GM12878 (cell line): ENCODE data around the gene ACOT12. TPM values are rescaled to one million over a fixed set of nuclear protein-coding genes. Genes with fewer than 3 reads are reported as not detected.

Source experiments
- ATAC-seq: fragments of 200-7000 bp; cut with Tn5 transposase; 3 replicates; pipeline ENCODE4 v1.9.1; 2020; ENCODE audit warnings: mild to moderate bottlenecking, moderate library complexity
- BruUV-seq: library from RNA; stranded (reverse); fragments of 400-500 nt; replicated peaks from 2 replicates; lab custom pipeline; 2021; lab: Mats Ljungman, UMichigan
- CTCF ChIA-PET: fragments of 300-600 bp; sonication (Branson Sonifier 250); formaldehyde crosslinking; extraction: SDS; loops from one replicate; lab custom pipeline; 2021; ENCODE audit warnings: inconsistent platforms; lab: Yijun Ruan, JAX
- POLR2A ChIA-PET: fragments of 350-600 bp; formaldehyde crosslinking; extraction: SDS; loops from one replicate; lab custom pipeline; 2021; ENCODE audit warnings: inconsistent platforms; lab: Charles Lee
- RAD21 ChIA-PET: fragments of 300-600 bp; sonication (Branson Sonifier 250); formaldehyde crosslinking; loops from one replicate; lab custom pipeline; 2023; ENCODE audit warnings: antibody characterized with exemption; ENCODE audit not compliant: unreplicated experiment; lab: Charles Lee
- SMC1A ChIA-PET: fragments of 300-600 bp; sonication (Branson Sonifier 250); formaldehyde crosslinking; loops from one replicate; lab custom pipeline; 2023; ENCODE audit not compliant: unreplicated experiment, uncharacterized antibody; lab: Charles Lee
- DNase-seq: peaks from one replicate; pipeline ENCODE4 v3.0.0-alpha.2; 2011; ENCODE audit warnings: low read depth, low spot score
- FAIRE-seq: peaks from 3 replicates; lab custom pipeline; 2011; peaks lifted over from hg19 to GRCh38; lab: Jason Lieb, UNC
- H2AFZ ChIP-seq: 2 replicates; pipeline ENCODE4 v1.6.0; 2011; ENCODE audit warnings: low read depth, low read length, control low read depth; ENCODE audit not compliant: control insufficient read depth
- H3K27ac ChIP-seq: 2 replicates; pipeline ENCODE4 v1.5.1; 2011; ENCODE audit warnings: control low read depth; ENCODE audit not compliant: control insufficient read depth, insufficient read depth
- H3K27me3 ChIP-seq, 2 experiments: replicated peaks in 1 of 2; 2 replicates each; pipeline versions ENCODE4 v1.6.0 to v1.6.1; 2011; ENCODE audit warnings: low read length in 1 of 2; ENCODE audit not compliant: control insufficient read depth in 2 of 2, insufficient read depth in 2 of 2
- H3K36me3 ChIP-seq, 2 experiments: 2 replicates each; pipeline ENCODE4 v1.5.1; 2011; ENCODE audit warnings: low read length in 1 of 2; ENCODE audit not compliant: control insufficient read depth in 2 of 2, insufficient read depth in 2 of 2
- H3K4me1 ChIP-seq: 2 replicates; pipeline ENCODE4 v1.6.1; 2011; ENCODE audit warnings: mild to moderate bottlenecking, low read length, moderate library complexity, mixed read lengths; ENCODE audit not compliant: control insufficient read depth, insufficient read depth
- H3K4me2 ChIP-seq: 2 replicates; pipeline ENCODE4 v1.6.0; 2011; ENCODE audit warnings: control low read depth; ENCODE audit not compliant: control insufficient read depth, insufficient read depth
- H3K4me3 ChIP-seq: fragments of 200-600 bp; sonication (generic); 2 replicates; pipeline ENCODE4 v1.5.1; 2016
- H3K79me2 ChIP-seq: 2 replicates; pipeline ENCODE4 v1.6.0; 2011; ENCODE audit warnings: low read length; ENCODE audit not compliant: control insufficient read depth, insufficient read depth
- H3K9ac ChIP-seq: 2 replicates; pipeline ENCODE4 v1.8.0; 2011; ENCODE audit warnings: low read length, control low read depth, mixed read lengths; ENCODE audit not compliant: control insufficient read depth, insufficient read depth
- H3K9me3 ChIP-seq: replicated peaks from 3 replicates; pipeline ENCODE4 v1.5.1; 2011; ENCODE audit warnings: mild to moderate bottlenecking, low read length; ENCODE audit not compliant: control insufficient read depth, insufficient read depth
- H4K20me1 ChIP-seq: 2 replicates; pipeline ENCODE4 v1.6.0; 2011; ENCODE audit not compliant: control insufficient read depth, insufficient read depth
- CBX5 ChIP-seq: sonication (generic); IDR thresholded peaks from 2 replicates; pipeline ENCODE4 v1.6.1; 2016; ENCODE audit warnings: low read depth, moderate library complexity, mild to moderate bottlenecking, inconsistent platforms
- EGR1 ChIP-seq, 2 experiments: IDR thresholded peaks; 1 replicate in 1 of 2; 2 replicates in 1 of 2; pipeline ENCODE4 v1.6.1; 2011 to 2012; ENCODE audit warnings: low read depth in 2 of 2, low read length in 2 of 2, borderline replicate concordance in 1 of 2, mild to moderate bottlenecking in 1 of 2, moderate library complexity in 1 of 2
- POLR2AphosphoS2 ChIP-seq: IDR thresholded peaks from 2 replicates; pipeline ENCODE4 v1.6.1; 2011; ENCODE audit warnings: low read depth, mild to moderate bottlenecking, low read length, improper control_type of control experiment, moderate library complexity
- SIN3A ChIP-seq: IDR thresholded peaks from 2 replicates; pipeline ENCODE4 v1.6.1; 2012; ENCODE audit warnings: low read depth, low read length, improper control_type of control experiment
- STAT1 ChIP-seq: fragments of 450-650 bp; conservative IDR thresholded peaks from 2 replicates; pipeline ENCODE4 v1.6.1; 2014; ENCODE audit warnings: antibody characterized with exemption, mild to moderate bottlenecking
- WRNIP1 ChIP-seq: IDR thresholded peaks from 2 replicates; pipeline ENCODE4 v1.6.1; 2011; ENCODE audit warnings: low read depth, low read length, improper control_type of control experiment, borderline replicate concordance
- ZNF274 ChIP-seq: IDR thresholded peaks from one replicate; pipeline ENCODE4 v1.8.0; 2011; ENCODE audit not compliant: insufficient read length, insufficient read depth
- ZSCAN29 ChIP-seq: fragments of 450-650 bp; IDR thresholded peaks from 2 replicates; pipeline ENCODE4 v1.6.1; 2017; ENCODE audit warnings: mild to moderate bottlenecking, moderate library complexity
- WGBS: methylation state at CpG from one replicate; pipeline ENCODE4 v1.1.6; 2016; ENCODE audit warnings: low lambda C conversion rate; ENCODE audit not compliant: insufficient replicate concordance, insufficient coverage; ENCODE audit errors: missing lambda C conversion rate; 5-methylcytosine and 5-hydroxymethylcytosine counted together
- in situ Hi-C: fragments of 300-500 bp; cut with MboI; formaldehyde crosslinking; loops from 9 replicates; pipeline ENCODE4 v1.14.3; 2018; ENCODE audit warnings: mixed read lengths
- intact Hi-C: fragments of 100-400 bp; cut with micrococcal nuclease; formaldehyde crosslinking; loops from one replicate; pipeline ENCODE4 v1.14.2; 2022; ENCODE audit not compliant: unreplicated experiment
- polyA plus RNA-seq, 11 experiments: library from polyadenylated mRNA; depleted of rRNA in 4 of 11; unstranded in 6 of 11; stranded (reverse) in 5 of 11; fragments of >200 nt; fragmentation: Nextera tagmentation in 4 of 11; fragmentation: Illumina TruSeq in 1 of 11; extraction: Ambion mirVana in 4 of 11; extraction: Trizol in 1 of 11; gene quantifications; 1 replicate in 1 of 11; 2 replicates in 10 of 11; pipeline versions ENCODE4 v1.2.1 to v1.2.3, GENCODE V29; 2011 to 2016; ENCODE audit warnings: inconsistent platforms in 2 of 11, missing spikeins in 2 of 11, low read depth in 1 of 11
- total RNA-seq, 4 experiments: library from RNA; depleted of rRNA in 3 of 4; stranded (reverse); fragments of >200 nt in 3 of 4; fragmentation: Illumina TruSeq in 1 of 4; extraction: Trizol in 1 of 4; gene quantifications; 2 replicates each; pipeline versions ENCODE4 v1.2.1 to v1.2.3, GENCODE V29; 2013 to 2021

The ACOT12 gene
- total and polyA plus RNA-seq, 10 of the 15 experiments (the other 5 are each of a cell fraction or from before 2014, with no cell fraction given) = 0.08 TPM; not detected in 9

DNA sequence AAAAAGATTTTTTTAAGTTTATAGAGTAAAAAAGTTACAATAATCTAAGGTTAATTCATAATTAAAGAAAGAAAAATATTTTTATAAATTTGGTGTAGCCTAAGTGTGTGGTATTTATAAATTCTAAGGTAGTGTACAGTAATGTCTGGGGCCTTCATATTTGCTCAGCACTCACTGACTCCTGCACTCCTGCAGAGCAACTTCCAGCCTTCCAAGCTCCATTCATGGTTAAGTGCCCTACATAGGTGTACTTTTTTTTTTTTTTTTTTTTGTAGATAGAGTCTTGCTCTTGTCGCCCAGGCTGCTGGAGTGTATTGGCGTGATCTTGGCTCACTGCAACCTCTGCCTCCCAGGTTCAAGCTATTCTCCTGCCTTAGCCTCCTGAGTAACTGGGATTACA, 10.1 kb downstream of the ACOT12 start:
- ChIA-PET RAD21 (no interaction called here), CTCF (interaction anchor here (0.6 kb wide), 1 partner anchor 1332 kb away, joined by 3 read pairs; no protein-coding TSS in a partner anchor), POLR2A (no interaction called here), SMC1A (no interaction called here)
- FAIRE-seq = no peak
- no peaks in the 10 kb centered on the region for H3K9me3 ChIP-seq
- WGBS = 42% methylated on average over 2 of the region's 2 CpGs
- H3K27ac ChIP-seq = no peak overlapping the region
- ATAC-seq = no peak
- no peak overlapping the region for H3K4me2 ChIP-seq
- no peak overlapping the region for H3K9ac ChIP-seq
- no peak for TF ChIP-seq ZSCAN29
- TF ChIP-seq POLR2AphosphoS2 = no peak
- TF ChIP-seq WRNIP1 = no peak
- TF ChIP-seq ZNF274 = no peak
- no peak for TF ChIP-seq SIN3A
- no peaks in the 10 kb centered on the region for H3K36me3 ChIP-seq
- no peak overlapping the region for H2AFZ ChIP-seq
- no peaks in the 10 kb centered on the region for H4K20me1 ChIP-seq
- DNase-seq = no peak
- in situ Hi-C loops (no loop called here), intact Hi-C loops (no loop called here)
- H3K27me3 ChIP-seq = no peaks in the 10 kb centered on the region
- no TSS peak for BruUV-seq
- no peaks in the 10 kb centered on the region for H3K4me1 ChIP-seq
- H3K4me3 ChIP-seq = no peak overlapping the region
- no peaks in the 10 kb centered on the region for H3K79me2 ChIP-seq

DNA sequence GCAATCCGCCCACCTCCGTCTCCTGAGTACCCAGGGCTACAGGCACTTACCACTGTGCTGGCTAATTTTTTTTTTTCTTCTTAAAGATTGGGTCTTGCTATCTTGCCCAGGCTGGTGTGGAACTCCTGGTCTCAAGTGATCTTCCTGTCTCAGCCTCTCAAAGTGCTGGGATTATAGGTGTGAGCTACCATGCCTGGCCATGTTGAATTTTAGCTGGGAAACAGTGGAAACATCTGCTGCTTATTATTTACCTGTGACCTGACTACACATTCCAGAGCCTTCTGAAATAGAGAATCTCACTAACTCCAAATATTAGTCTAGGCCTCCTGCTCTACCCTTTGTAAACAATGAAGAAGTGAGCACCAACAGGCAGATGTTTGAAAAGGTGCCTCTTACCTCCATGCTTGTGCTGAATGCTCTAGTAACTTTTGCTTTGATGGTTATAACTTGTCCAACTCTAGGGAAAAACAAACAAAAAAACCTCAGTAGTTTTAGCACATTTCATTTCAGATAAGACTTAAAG, 22.5 kb downstream of the ACOT12 start:
- H2AFZ ChIP-seq = no peak overlapping the region
- H3K27me3 ChIP-seq = no peaks in the 10 kb centered on the region
- H3K4me3 ChIP-seq = no peak overlapping the region
- WGBS = 94% methylated on average over 2 of the region's 2 CpGs
- ChIA-PET SMC1A (no interaction called here), POLR2A (no interaction called here), RAD21 (no interaction called here), CTCF (no interaction called here)
- no peaks in the 10 kb centered on the region for H3K4me1 ChIP-seq
- no peak for ATAC-seq
- H3K27ac ChIP-seq = no peak overlapping the region
- H4K20me1 ChIP-seq = no peaks in the 10 kb centered on the region
- FAIRE-seq = no peak
- no TSS peak for BruUV-seq
- DNase-seq = no peak
- no peaks in the 10 kb centered on the region for H3K36me3 ChIP-seq
- intact Hi-C loops = no loop called here
- no peak overlapping the region for H3K4me2 ChIP-seq
- in situ Hi-C loops = no loop called here
- no peaks in the 10 kb centered on the region for H3K9me3 ChIP-seq
- H3K79me2 ChIP-seq = no peaks in the 10 kb centered on the region
- TF ChIP-seq CBX5 = no peak
- TF ChIP-seq EGR1 (IDR thresholded peaks at IDR 0.05; ENCODE audit: borderline replicate concordance in 1 of 2, low read depth in 2 of 2, low read length in 2 of 2) = no peak
- no peak for TF ChIP-seq STAT1
- H3K9ac ChIP-seq = no peak overlapping the region
